Stimulated activated CD8-positive, alpha-beta memory T cell treated with anti-CD3 and anti-CD28 coated beads, Interleukin-12 subunit alpha, Interleukin-12 subunit beta, amount 100 ng/mL, for 4 hours (primary cell): ENCODE data around the gene FSIP1.
"Not testable (repeated sequence)": the region's sequence is repeated elsewhere in the genome, so short reads cannot be mapped to it uniquely, and the experiment has no call there.

Experiments
- DNase-seq: peaks from one replicate; pipeline ENCODE4 v3.0.0-alpha.2; 2020; ENCODE audit warnings: low read depth

The FSIP1 gene

GRCh38 chr15:39782441-39783138, at the start of gene FSIP1:
TSS of gene FSIP1 (minus strand) at chr15:39782841. CDS start at chr15:39776524, 6,317 bp downstream.
- peak; percentile 94 for DNase-seq

GRCh38 chr15:39830166-39830565, 47.5 kb upstream of the FSIP1 start:
- DNase-seq: no peak

GRCh38 chr15:39828374-39828931, 45.8 kb upstream of the FSIP1 start:
- DNase-seq: no peak

- no peak for DNase-seq
Measured at GRCh38 chr15:39826975-39827374, 44.3 kb upstream of the FSIP1 start.

GRCh38 chr15:39823634-39824033, 41.0 kb upstream of the FSIP1 start:
- DNase-seq: no peak

GRCh38 chr15:39820050-39820602, 37.5 kb upstream of the FSIP1 start:
- DNase-seq: no peak

GRCh38 chr15:39819533-39819932, 36.9 kb upstream of the FSIP1 start:
- DNase-seq: no peak

- DNase-seq: no peak
Measured at GRCh38 chr15:39817892-39818291, 35.3 kb upstream of the FSIP1 start.

GRCh38 chr15:39814489-39814888, 31.8 kb upstream of the FSIP1 start:
- DNase-seq: no peak

- DNase-seq: not testable (repeated sequence)
Measured at GRCh38 chr15:39812651-39813050, 30.0 kb upstream of the FSIP1 start.

- DNase-seq: no peak
Measured at GRCh38 chr15:39808909-39809308, 26.3 kb upstream of the FSIP1 start.

- no peak for DNase-seq
Measured at GRCh38 chr15:39807791-39808190, 25.1 kb upstream of the FSIP1 start.

GRCh38 chr15:39804026-39804425, 21.4 kb upstream of the FSIP1 start:
- no peak for DNase-seq

GRCh38 chr15:39803016-39803415, 20.4 kb upstream of the FSIP1 start:
- no peak for DNase-seq

- DNase-seq: no peak
Measured at GRCh38 chr15:39801641-39802309, 19.1 kb upstream of the FSIP1 start.

- DNase-seq: no peak
Measured at GRCh38 chr15:39799552-39800011, 16.9 kb upstream of the FSIP1 start.

GRCh38 chr15:39798382-39798781, 15.7 kb upstream of the FSIP1 start:
- no peak for DNase-seq

- no peak for DNase-seq
Measured at GRCh38 chr15:39797407-39797806, 14.8 kb upstream of the FSIP1 start.

GRCh38 chr15:39796601-39797000, 14.0 kb upstream of the FSIP1 start:
- DNase-seq: no peak

- no peak for DNase-seq
Measured at GRCh38 chr15:39795486-39795885, 12.8 kb upstream of the FSIP1 start.

- no peak for DNase-seq
Measured at GRCh38 chr15:39794954-39795353, 12.3 kb upstream of the FSIP1 start.

GRCh38 chr15:39793923-39794322, 11.3 kb upstream of the FSIP1 start:
- no peak for DNase-seq

- no peak for DNase-seq
Measured at GRCh38 chr15:39792844-39793335, 10.2 kb upstream of the FSIP1 start.
